HepG2 (cell line): Measurements from ENCODE around the gene MEF2B. TPM values are rescaled to one million over a fixed set of nuclear protein-coding genes. Genes with fewer than 3 reads are reported as not detected.

Experiments
- FOXA3 ChIP-seq: IDR thresholded peaks from 2 replicates; pipeline ENCODE4 v1.6.1; 2016; ENCODE audit warnings: missing genetic modification reagents, missing compliant biosample characterization
- FOXJ3 ChIP-seq: sonication (generic); formaldehyde crosslinking; IDR thresholded peaks from 2 replicates; pipeline ENCODE4 v1.4.0; 2020; ENCODE audit warnings: missing genetic modification reagents, mild to moderate bottlenecking, borderline replicate concordance
- NFIC ChIP-seq: IDR thresholded peaks from 2 replicates; pipeline ENCODE4 v1.6.1; 2012; ENCODE audit warnings: mild to moderate bottlenecking, low read length, inconsistent platforms
- SIX4 ChIP-seq: sonication (generic); formaldehyde crosslinking; IDR thresholded peaks from 2 replicates; pipeline ENCODE4 v1.4.0; 2020; ENCODE audit warnings: missing genetic modification reagents
- SP5 ChIP-seq: IDR thresholded peaks from 2 replicates; pipeline ENCODE4 v1.6.1; 2016; ENCODE audit warnings: low read depth, borderline replicate concordance
- STAT5B ChIP-seq: sonication (generic); formaldehyde crosslinking; IDR thresholded peaks from 2 replicates; pipeline ENCODE4 v1.4.0; 2020; ENCODE audit warnings: missing genetic modification reagents
- ZMYM2 ChIP-seq: sonication (generic); formaldehyde crosslinking; IDR thresholded peaks from 2 replicates; pipeline ENCODE4 v1.8.0; 2022; ENCODE audit warnings: mild to moderate bottlenecking, missing genetic modification reagents
- ZNF256 ChIP-seq: sonication (generic); formaldehyde crosslinking; conservative IDR thresholded peaks from 2 replicates; pipeline ENCODE4 v1.4.0; 2020; ENCODE audit warnings: missing genetic modification reagents
- ZNF331 ChIP-seq: sonication (generic); formaldehyde crosslinking; IDR thresholded peaks from 2 replicates; pipeline ENCODE4 v1.4.0; 2020; ENCODE audit warnings: missing genetic modification reagents
- ZNF543 ChIP-seq: sonication (generic); formaldehyde crosslinking; IDR thresholded peaks from 2 replicates; pipeline ENCODE4 v1.4.0; 2020; ENCODE audit warnings: mild to moderate bottlenecking, missing genetic modification reagents
- ZNF562 ChIP-seq: sonication (generic); formaldehyde crosslinking; IDR thresholded peaks from 2 replicates; pipeline ENCODE4 v1.8.0; 2022; ENCODE audit warnings: missing genetic modification reagents, borderline replicate concordance
- ZNF775 ChIP-seq: sonication (generic); formaldehyde crosslinking; IDR thresholded peaks from 2 replicates; pipeline ENCODE4 v1.4.0; 2020; ENCODE audit warnings: missing genetic modification reagents, mild to moderate bottlenecking, moderate library complexity, borderline replicate concordance
- ZNF782 ChIP-seq: sonication (generic); formaldehyde crosslinking; IDR thresholded peaks from 2 replicates; pipeline ENCODE4 v1.4.0; 2020; ENCODE audit warnings: missing genetic modification reagents, mild to moderate bottlenecking, borderline replicate concordance
- polyA plus RNA-seq, 8 experiments: library from polyadenylated mRNA; depleted of rRNA in 3 of 8; stranded (reverse) in 7 of 8; unstranded in 1 of 8; fragments of >200 nt; fragmentation: Illumina TruSeq in 4 of 8; extraction: Trizol in 4 of 8; gene quantifications; 2 replicates each; pipeline versions ENCODE4 v1.2.1 to v1.2.3, GENCODE V29; 2011 to 2016; ENCODE audit warnings: low read depth in 4 of 8, missing spikeins in 1 of 8, mixed read lengths in 1 of 8; ENCODE audit not compliant: insufficient read depth in 1 of 8
- total RNA-seq, 5 experiments: library from RNA; depleted of rRNA; stranded (reverse); fragments of >200 nt; fragmentation: Illumina TruSeq; extraction: Trizol; gene quantifications; 2 replicates each; pipeline ENCODE4 v1.2.3, GENCODE V29; 2016; ENCODE audit warnings: low read depth in 1 of 5
- TF ChIP-seq, protein P1 (sequence below): sonication (generic); formaldehyde crosslinking; IDR thresholded peaks from 2 replicates; pipeline ENCODE4 v1.5.1; 2020; ENCODE audit warnings: mild to moderate bottlenecking, missing genetic modification reagents, borderline replicate concordance
- TF ChIP-seq, protein P2 (sequence below): sonication (generic); formaldehyde crosslinking; IDR thresholded peaks from 2 replicates; pipeline ENCODE4 v1.4.0; 2020; ENCODE audit warnings: missing genetic modification reagents
- TF ChIP-seq, protein P3 (sequence below), 2 experiments: sonication (generic) in 1 of 2; formaldehyde crosslinking in 1 of 2; IDR thresholded peaks; 2 replicates each; pipeline versions ENCODE4 v1.4.0 to v1.6.1; 2016 to 2020; ENCODE audit warnings: borderline replicate concordance in 1 of 2, low read depth in 1 of 2, mild to moderate bottlenecking in 1 of 2, missing genetic modification reagents in 1 of 2

MEF2B gene
- total and polyA plus RNA-seq, 2 of the 13 experiments (the other 11 are each of a cell fraction or from before 2014, with no cell fraction given) = 1.2 to 1.7 TPM

DNA sequence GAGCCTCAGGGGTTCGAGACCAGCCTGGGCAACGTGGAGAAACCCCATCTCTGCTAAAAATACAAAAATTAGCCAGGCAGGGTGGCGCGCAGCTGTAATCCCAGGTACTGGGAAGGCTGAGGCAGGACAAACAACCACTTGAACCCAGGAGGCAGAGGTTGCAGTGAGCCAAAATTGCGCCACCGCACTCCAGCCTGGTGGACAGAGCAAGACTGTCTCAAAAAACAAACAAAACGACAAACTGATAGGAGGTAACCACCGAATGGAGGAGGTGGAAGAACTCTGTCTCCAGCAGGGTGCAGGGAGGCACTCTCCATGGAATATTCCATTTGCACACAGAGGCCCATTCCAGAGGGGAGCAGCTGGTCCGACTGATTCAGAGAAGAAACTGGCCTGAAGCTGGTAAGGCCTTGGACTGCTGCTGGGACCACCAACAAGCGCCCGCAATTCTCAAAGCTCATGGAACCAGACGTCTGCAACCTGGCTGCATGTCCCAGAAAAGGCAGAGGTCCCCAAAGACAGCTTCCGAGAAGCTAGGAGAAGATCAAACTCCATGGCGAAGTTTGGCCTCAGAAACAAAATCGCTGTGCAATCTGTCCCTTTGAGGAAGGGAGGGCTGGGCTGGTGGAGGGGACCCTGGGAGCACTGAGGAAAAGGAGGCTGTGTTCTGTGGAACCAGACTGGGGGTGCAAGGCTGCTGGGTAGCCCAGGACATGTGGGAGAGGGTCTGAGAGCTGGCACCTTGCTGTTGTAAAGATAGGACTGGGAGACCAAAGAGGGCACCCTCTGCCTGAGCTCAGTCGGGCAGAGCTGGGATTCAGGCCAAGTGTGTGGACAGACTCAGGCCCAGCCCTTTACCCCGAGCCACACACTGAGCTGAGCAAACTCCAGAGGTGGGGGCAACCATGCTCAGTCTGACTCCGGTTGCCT lies 71.1 kb downstream of the MEF2B start (continued):
- TF ChIP-seq, protein P1, sequence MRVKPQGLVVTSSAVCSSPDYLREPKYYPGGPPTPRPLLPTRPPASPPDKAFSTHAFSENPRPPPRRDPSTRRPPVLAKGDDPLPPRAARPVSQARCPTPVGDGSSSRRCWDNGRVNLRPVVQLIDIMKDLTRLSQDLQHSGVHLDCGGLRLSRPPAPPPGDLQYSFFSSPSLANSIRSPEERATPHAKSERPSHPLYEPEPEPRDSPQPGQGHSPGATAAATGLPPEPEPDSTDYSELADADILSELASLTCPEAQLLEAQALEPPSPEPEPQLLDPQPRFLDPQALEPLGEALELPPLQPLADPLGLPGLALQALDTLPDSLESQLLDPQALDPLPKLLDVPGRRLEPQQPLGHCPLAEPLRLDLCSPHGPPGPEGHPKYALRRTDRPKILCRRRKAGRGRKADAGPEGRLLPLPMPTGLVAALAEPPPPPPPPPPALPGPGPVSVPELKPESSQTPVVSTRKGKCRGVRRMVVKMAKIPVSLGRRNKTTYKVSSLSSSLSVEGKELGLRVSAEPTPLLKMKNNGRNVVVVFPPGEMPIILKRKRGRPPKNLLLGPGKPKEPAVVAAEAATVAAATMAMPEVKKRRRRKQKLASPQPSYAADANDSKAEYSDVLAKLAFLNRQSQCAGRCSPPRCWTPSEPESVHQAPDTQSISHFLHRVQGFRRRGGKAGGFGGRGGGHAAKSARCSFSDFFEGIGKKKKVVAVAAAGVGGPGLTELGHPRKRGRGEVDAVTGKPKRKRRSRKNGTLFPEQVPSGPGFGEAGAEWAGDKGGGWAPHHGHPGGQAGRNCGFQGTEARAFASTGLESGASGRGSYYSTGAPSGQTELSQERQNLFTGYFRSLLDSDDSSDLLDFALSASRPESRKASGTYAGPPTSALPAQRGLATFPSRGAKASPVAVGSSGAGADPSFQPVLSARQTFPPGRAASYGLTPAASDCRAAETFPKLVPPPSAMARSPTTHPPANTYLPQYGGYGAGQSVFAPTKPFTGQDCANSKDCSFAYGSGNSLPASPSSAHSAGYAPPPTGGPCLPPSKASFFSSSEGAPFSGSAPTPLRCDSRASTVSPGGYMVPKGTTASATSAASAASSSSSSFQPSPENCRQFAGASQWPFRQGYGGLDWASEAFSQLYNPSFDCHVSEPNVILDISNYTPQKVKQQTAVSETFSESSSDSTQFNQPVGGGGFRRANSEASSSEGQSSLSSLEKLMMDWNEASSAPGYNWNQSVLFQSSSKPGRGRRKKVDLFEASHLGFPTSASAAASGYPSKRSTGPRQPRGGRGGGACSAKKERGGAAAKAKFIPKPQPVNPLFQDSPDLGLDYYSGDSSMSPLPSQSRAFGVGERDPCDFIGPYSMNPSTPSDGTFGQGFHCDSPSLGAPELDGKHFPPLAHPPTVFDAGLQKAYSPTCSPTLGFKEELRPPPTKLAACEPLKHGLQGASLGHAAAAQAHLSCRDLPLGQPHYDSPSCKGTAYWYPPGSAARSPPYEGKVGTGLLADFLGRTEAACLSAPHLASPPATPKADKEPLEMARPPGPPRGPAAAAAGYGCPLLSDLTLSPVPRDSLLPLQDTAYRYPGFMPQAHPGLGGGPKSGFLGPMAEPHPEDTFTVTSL (CRISPR knock-in tag) = peak; percentile 58; the same call in 1 of the 2 replicates
- no peak for TF ChIP-seq ZNF256 (CRISPR knock-in tag)
- TF ChIP-seq, protein P2, sequence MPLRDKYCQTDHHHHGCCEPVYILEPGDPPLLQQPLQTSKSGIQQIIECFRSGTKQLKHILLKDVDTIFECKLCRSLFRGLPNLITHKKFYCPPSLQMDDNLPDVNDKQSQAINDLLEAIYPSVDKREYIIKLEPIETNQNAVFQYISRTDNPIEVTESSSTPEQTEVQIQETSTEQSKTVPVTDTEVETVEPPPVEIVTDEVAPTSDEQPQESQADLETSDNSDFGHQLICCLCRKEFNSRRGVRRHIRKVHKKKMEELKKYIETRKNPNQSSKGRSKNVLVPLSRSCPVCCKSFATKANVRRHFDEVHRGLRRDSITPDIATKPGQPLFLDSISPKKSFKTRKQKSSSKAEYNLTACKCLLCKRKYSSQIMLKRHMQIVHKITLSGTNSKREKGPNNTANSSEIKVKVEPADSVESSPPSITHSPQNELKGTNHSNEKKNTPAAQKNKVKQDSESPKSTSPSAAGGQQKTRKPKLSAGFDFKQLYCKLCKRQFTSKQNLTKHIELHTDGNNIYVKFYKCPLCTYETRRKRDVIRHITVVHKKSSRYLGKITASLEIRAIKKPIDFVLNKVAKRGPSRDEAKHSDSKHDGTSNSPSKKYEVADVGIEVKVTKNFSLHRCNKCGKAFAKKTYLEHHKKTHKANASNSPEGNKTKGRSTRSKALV (CRISPR knock-in tag) = no peak; the same call in 1 of the 2 replicates
- 0 out of 2 replicates have a peak, but pooled peaks have one; percentile 23 for TF ChIP-seq ZNF543
- TF ChIP-seq, protein P3, sequence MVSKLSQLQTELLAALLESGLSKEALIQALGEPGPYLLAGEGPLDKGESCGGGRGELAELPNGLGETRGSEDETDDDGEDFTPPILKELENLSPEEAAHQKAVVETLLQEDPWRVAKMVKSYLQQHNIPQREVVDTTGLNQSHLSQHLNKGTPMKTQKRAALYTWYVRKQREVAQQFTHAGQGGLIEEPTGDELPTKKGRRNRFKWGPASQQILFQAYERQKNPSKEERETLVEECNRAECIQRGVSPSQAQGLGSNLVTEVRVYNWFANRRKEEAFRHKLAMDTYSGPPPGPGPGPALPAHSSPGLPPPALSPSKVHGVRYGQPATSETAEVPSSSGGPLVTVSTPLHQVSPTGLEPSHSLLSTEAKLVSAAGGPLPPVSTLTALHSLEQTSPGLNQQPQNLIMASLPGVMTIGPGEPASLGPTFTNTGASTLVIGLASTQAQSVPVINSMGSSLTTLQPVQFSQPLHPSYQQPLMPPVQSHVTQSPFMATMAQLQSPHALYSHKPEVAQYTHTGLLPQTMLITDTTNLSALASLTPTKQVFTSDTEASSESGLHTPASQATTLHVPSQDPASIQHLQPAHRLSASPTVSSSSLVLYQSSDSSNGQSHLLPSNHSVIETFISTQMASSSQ (IDR thresholded peaks at IDR 0.05; ENCODE audit: low read depth) = 0 out of 2 replicates have a peak, but pooled peaks have one; percentile 27
- TF ChIP-seq, protein P3 (CRISPR knock-in tag; IDR thresholded peaks at IDR 0.05; ENCODE audit: borderline replicate concordance) = peak; percentile 45; the same call in 1 of the 2 replicates
- TF ChIP-seq FOXA3 (CRISPR knock-in tag) = peak; percentile 70; the same call in 1 of the 2 replicates
- TF ChIP-seq ZNF775 = no peak
- TF ChIP-seq ZNF782 (CRISPR knock-in tag) = no peak
- TF ChIP-seq SP5 (CRISPR knock-in tag) = no peak
- TF ChIP-seq STAT5B (CRISPR knock-in tag) = no peak
- TF ChIP-seq FOXJ3 (CRISPR knock-in tag) = peak; percentile 72; the same call in 1 of the 2 replicates
- peak; percentile 72 for TF ChIP-seq ZNF331 (CRISPR knock-in tag)
- peak; percentile 21; the same call in 1 of the 2 replicates for TF ChIP-seq SIX4 (CRISPR knock-in tag)
- no peak for TF ChIP-seq ZNF562 (CRISPR knock-in tag)
- no peak for TF ChIP-seq NFIC
- TF ChIP-seq ZMYM2 (CRISPR knock-in tag) = peak; percentile 77; the same call in 1 of the 2 replicates
